ENCODE measurements around the gene MAP1S. TPM values are rescaled to one million over a fixed set of nuclear protein-coding genes. Genes with fewer than 3 reads are reported as not detected.

Gene MAP1S
- total RNA-seq, 1 experiment from 2014 or later, result 51.4 TPM

DNA sequence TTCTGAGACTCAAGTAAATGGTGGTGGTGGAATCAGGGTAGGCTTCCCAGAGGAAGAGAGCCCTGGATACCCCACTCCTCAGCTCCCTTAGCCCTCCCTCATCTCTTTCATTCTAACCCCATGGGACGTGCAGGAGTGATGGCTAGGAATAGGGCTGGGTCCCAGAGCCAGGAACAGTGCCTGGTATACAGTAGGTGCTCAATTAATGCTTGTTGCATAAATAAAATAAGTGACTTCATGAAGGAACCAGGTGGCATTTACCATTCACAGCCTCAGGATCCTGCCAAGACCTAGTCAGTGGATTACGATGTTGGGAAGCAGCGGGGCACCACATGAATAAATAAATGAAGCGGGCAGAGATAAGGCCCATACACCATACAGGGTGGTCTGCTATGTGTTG is 35.0 kb upstream of the MAP1S start:
- POLR2A ChIA-PET, result no interaction called here
- intact Hi-C loops (cut with micrococcal nuclease; ENCODE audit: unreplicated experiment), result no loop called here
- Histone ChIP-seq H3K27me3 (replicated peaks; ENCODE audit: control insufficient read depth, insufficient read depth, low read length) (no peaks in the 10 kb centered on the region; the same call in 1 of the 2 replicates), H3K4me3 (ENCODE audit: low read depth, low read length) (no peak overlapping the region), H3K36me3 (ENCODE audit: control insufficient read depth, insufficient read depth, low read length) (no peaks in the 10 kb centered on the region), H3K9me3 (no peaks in the 10 kb centered on the region), H3K4me1 (no peaks in the 10 kb centered on the region)
- TF ChIP-seq, protein P1, sequence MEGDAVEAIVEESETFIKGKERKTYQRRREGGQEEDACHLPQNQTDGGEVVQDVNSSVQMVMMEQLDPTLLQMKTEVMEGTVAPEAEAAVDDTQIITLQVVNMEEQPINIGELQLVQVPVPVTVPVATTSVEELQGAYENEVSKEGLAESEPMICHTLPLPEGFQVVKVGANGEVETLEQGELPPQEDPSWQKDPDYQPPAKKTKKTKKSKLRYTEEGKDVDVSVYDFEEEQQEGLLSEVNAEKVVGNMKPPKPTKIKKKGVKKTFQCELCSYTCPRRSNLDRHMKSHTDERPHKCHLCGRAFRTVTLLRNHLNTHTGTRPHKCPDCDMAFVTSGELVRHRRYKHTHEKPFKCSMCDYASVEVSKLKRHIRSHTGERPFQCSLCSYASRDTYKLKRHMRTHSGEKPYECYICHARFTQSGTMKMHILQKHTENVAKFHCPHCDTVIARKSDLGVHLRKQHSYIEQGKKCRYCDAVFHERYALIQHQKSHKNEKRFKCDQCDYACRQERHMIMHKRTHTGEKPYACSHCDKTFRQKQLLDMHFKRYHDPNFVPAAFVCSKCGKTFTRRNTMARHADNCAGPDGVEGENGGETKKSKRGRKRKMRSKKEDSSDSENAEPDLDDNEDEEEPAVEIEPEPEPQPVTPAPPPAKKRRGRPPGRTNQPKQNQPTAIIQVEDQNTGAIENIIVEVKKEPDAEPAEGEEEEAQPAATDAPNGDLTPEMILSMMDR (IDR thresholded peaks at IDR 0.05; ENCODE audit: insufficient read depth in 1 of 2, low read depth in 1 of 2, low read length in 1 of 2, severe bottlenecking in 1 of 2, unreplicated experiment in 1 of 2), result no peak
- no TSS peak for BruUV-seq (replicated peaks)
- peaks cover 22% of the 10 kb centered on the region for H3K27me3 Mint-ChIP-seq (ENCODE audit: insufficient read depth, unreplicated experiment)
- H3K36me3 Mint-ChIP-seq (ENCODE audit: insufficient read depth, unreplicated experiment), result no peaks in the 10 kb centered on the region
- no peak overlapping the region for H3K27ac Mint-ChIP-seq (ENCODE audit: unreplicated experiment)
- H3K4me3 Mint-ChIP-seq (ENCODE audit: unreplicated experiment), result no peak overlapping the region
- no peaks in the 10 kb centered on the region for H3K9me3 Mint-ChIP-seq (ENCODE audit: unreplicated experiment)
- H3K4me1 Mint-ChIP-seq (ENCODE audit: low read depth, unreplicated experiment), result peaks cover 13% of the 10 kb centered on the region
- CTCF ChIA-PET, result no interaction called here
- no peak for DNase-seq

DNA sequence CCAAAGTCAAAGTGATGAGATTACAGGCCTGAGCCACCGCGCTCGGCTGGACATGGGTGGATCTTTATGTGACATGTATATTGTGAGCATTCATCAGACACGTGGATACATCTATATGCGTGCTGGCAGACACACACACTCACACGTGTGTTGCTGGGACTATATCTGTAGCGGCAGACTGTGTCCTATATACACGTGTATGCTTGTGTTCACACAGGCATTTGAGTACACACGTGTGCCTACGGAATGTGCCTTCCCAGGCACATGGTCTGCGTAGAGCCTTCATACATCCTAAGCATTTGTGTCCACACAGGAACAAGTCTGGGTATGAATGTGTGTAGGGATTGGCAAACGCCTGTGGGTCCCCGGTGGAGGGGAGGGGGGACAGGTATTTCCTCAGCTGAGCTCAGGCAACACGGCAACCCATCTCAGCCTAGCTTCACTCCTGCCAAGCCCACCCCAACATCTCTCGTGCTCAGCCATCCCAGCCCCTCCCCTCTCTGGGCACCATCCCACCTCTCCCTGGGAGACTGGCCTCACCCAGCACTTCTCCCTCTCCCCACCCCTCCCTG is 33.7 kb upstream of the MAP1S start:
- no peak for DNase-seq
- no peaks in the 10 kb centered on the region for H3K9me3 ChIP-seq
- no peaks in the 10 kb centered on the region for H3K36me3 ChIP-seq (ENCODE audit: control insufficient read depth, insufficient read depth, low read length)
- intact Hi-C loops (cut with micrococcal nuclease; ENCODE audit: unreplicated experiment), result no loop called here
- TF ChIP-seq, protein P1 (IDR thresholded peaks at IDR 0.05; ENCODE audit: insufficient read depth in 1 of 2, low read depth in 1 of 2, low read length in 1 of 2, severe bottlenecking in 1 of 2, unreplicated experiment in 1 of 2), result no peak
- H3K4me1 Mint-ChIP-seq (ENCODE audit: low read depth, unreplicated experiment), result peaks cover 13% of the 10 kb centered on the region
- no peaks in the 10 kb centered on the region for H3K4me1 ChIP-seq
- BruUV-seq (replicated peaks), result no TSS peak
- H3K27me3 Mint-ChIP-seq (ENCODE audit: insufficient read depth, unreplicated experiment), result peaks cover 18% of the 10 kb centered on the region
- H3K27me3 ChIP-seq (replicated peaks; ENCODE audit: control insufficient read depth, insufficient read depth, low read length), result no peaks in the 10 kb centered on the region; the same call in 1 of the 2 replicates
- H3K4me3 ChIP-seq (ENCODE audit: low read depth, low read length), result no peak overlapping the region
- ChIA-PET POLR2A (no interaction called here), CTCF (no interaction called here)
- H3K36me3 Mint-ChIP-seq (ENCODE audit: insufficient read depth, unreplicated experiment), result no peaks in the 10 kb centered on the region
- no peak overlapping the region for H3K4me3 Mint-ChIP-seq (ENCODE audit: unreplicated experiment)
- no peak overlapping the region for H3K27ac Mint-ChIP-seq (ENCODE audit: unreplicated experiment)
- no peaks in the 10 kb centered on the region for H3K9me3 Mint-ChIP-seq (ENCODE audit: unreplicated experiment)

DNA sequence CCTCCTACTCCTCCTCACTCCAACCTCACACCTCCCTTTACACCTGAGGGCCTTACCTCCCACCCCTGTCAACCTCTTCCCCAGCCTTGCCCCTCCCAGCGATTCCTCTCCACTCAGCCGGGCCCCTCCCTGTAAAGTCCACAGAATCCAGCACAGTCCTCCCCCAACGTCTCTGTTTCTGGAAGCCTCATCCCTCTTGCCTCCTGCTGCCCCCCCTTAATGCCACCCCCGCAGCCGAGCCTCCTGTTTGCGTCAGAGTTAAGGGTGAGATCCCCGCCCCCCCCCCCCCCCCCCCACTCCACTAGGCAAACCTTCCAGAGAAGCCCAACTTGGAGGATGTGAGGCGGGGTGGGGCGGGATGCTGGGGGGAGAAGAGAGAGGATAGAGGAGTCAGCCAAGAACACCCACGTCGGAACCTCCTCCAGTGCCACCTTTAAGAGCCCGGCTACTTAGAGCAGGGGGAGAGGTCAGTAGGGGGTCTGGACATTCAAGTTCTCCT is 33.2 kb upstream of the MAP1S start:
- H3K9me3 Mint-ChIP-seq (ENCODE audit: unreplicated experiment), result no peaks in the 10 kb centered on the region
- Histone ChIP-seq H3K36me3 (ENCODE audit: control insufficient read depth, insufficient read depth, low read length) (no peaks in the 10 kb centered on the region), H3K9me3 (no peaks in the 10 kb centered on the region), H3K4me3 (ENCODE audit: low read depth, low read length) (no peak overlapping the region), H3K27me3 (replicated peaks; ENCODE audit: control insufficient read depth, insufficient read depth, low read length) (no peaks in the 10 kb centered on the region; the same call in 1 of the 2 replicates), H3K4me1 (no peaks in the 10 kb centered on the region)
- TF ChIP-seq, protein P1 (IDR thresholded peaks at IDR 0.05; ENCODE audit: insufficient read depth in 1 of 2, low read depth in 1 of 2, low read length in 1 of 2, severe bottlenecking in 1 of 2, unreplicated experiment in 1 of 2), result no peak
- no peak overlapping the region for H3K4me3 Mint-ChIP-seq (ENCODE audit: unreplicated experiment)
- no peak for DNase-seq
- no TSS peak for BruUV-seq (replicated peaks)
- peaks cover 20% of the 10 kb centered on the region for H3K27me3 Mint-ChIP-seq (ENCODE audit: insufficient read depth, unreplicated experiment)
- intact Hi-C loops (cut with micrococcal nuclease; ENCODE audit: unreplicated experiment), result no loop called here
- no peaks in the 10 kb centered on the region for H3K36me3 Mint-ChIP-seq (ENCODE audit: insufficient read depth, unreplicated experiment)
- no peak overlapping the region for H3K27ac Mint-ChIP-seq (ENCODE audit: unreplicated experiment)
- POLR2A ChIA-PET, result no interaction called here
- CTCF ChIA-PET, result no interaction called here
- peaks cover 13% of the 10 kb centered on the region for H3K4me1 Mint-ChIP-seq (ENCODE audit: low read depth, unreplicated experiment)

Measured in Caco-2 (cell line).